Purkinje cell (primary cell): ENCODE data around the gene SLC24A5. TPM values are rescaled to one million over a fixed set of nuclear protein-coding genes. Genes with fewer than 3 reads are reported as not detected.

Experiments used
- polyA plus RNA-seq: library from polyadenylated mRNA; unstranded; fragments of >200 nt; fragmentation: Nextera tagmentation; gene quantifications from 2 replicates; pipeline ENCODE4 v1.2.1, GENCODE V29; 2014

Gene SLC24A5
- 0.47 TPM in 1 of 2 replicates, not detected in the other for polyA plus RNA-seq

GRCh38 chr15:48120745-48121144, at the start of gene SLC24A5:
Gene SLC24A5, plus strand, starts transcription at chr15:48120990. Its CDS starts 55 bp downstream, at chr15:48121045.

GRCh38 chr15:48177766-48178647, 57.2 kb downstream of the SLC24A5 start, which contains the start of gene MYEF2:
Gene MYEF2, minus strand, starts transcription at chr15:48178295. Its CDS starts 58 bp downstream, at chr15:48178237.

GRCh38 chr15:48191574-48192225, 70.9 kb downstream of the SLC24A5 start, which contains the start of gene CTXN2:
Gene CTXN2, plus strand, starts transcription at chr15:48191665. Its CDS starts 9,636 bp downstream, at chr15:48201301.

Other genes starting within 250 kb of the SLC24A5 start
- gene MYEF2, start 57.3 kb downstream of the SLC24A5 start, polyA plus RNA-seq: 27.2 and 35.0 TPM in 2 replicates
- 3.8 and 4.9 TPM in 2 replicates for gene CTXN2, start 70.7 kb downstream of the SLC24A5 start, polyA plus RNA-seq
- gene SLC12A1, start 85.3 kb downstream of the SLC24A5 start, polyA plus RNA-seq: 3.5 and 6.7 TPM in 2 replicates
- gene DUT, start 210.4 kb downstream of the SLC24A5 start, polyA plus RNA-seq: 29.9 and 41.6 TPM in 2 replicates